ENCODE data around the gene LPGAT1. TPM values are rescaled to one million over a fixed set of nuclear protein-coding genes. Genes with fewer than 3 reads are reported as not detected.

LPGAT1 gene
- total and polyA plus RNA-seq, 2 donors (not counting 3 experiments of a cell fraction or from before 2014, with no cell fraction given) = 6.1 to 46.0 TPM

Small RNA genes within 50 kb of the gene (small RNA-seq; reads per million reads assigned to genes)
- gene RF00019 (ENCODE audit: insufficient read depth, insufficient read length, low read depth, low replicate concordance) = not detected
- gene RN7SL344P (ENCODE audit: insufficient read depth, insufficient read length, low read depth, low replicate concordance) = not detected

Other genes starting within 250 kb of the LPGAT1 start
- gene NEK2, start 155.1 kb downstream of the LPGAT1 start, total RNA-seq = 19.0 and 20.3 TPM in 2 replicates
- 4.1 and 6.6 TPM in 2 replicates for gene NEK2, start 155.1 kb downstream of the LPGAT1 start, polyA plus RNA-seq
- gene INTS7, start 204.8 kb upstream of the LPGAT1 start, total RNA-seq = 16.1 and 18.1 TPM in 2 replicates
- 9.0 and 9.1 TPM in 2 replicates for gene INTS7, start 204.8 kb upstream of the LPGAT1 start, polyA plus RNA-seq
- gene DTL, start 205.0 kb upstream of the LPGAT1 start, total RNA-seq = 26.5 and 27.2 TPM in 2 replicates
- gene DTL, start 205.0 kb upstream of the LPGAT1 start, polyA plus RNA-seq = 10.1 and 11.2 TPM in 2 replicates